Glutamatergic neuron (in vitro differentiated cells): Measurements from ENCODE around the gene C4orf50. TPM values are rescaled to one million over a fixed set of nuclear protein-coding genes. Genes with fewer than 3 reads are reported as not detected.

Experiments
- DNase-seq: peaks from one replicate; pipeline ENCODE4 v3.0.0; 2022
- H3K27ac Mint-ChIP-seq: one replicate; pipeline ENCODE4 v1.8.0; 2020; ENCODE audit warnings: mild to moderate bottlenecking, mixed read lengths, inconsistent platforms; ENCODE audit not compliant: unreplicated experiment
- H3K27me3 Mint-ChIP-seq: one replicate; pipeline ENCODE4 v1.8.0; 2020; ENCODE audit warnings: mild to moderate bottlenecking, moderate library complexity, mixed read lengths, inconsistent platforms; ENCODE audit not compliant: unreplicated experiment
- H3K36me3 Mint-ChIP-seq: one replicate; pipeline ENCODE4 v1.8.0; 2020; ENCODE audit warnings: mild to moderate bottlenecking, mixed read lengths, inconsistent platforms; ENCODE audit not compliant: unreplicated experiment
- H3K4me1 Mint-ChIP-seq: one replicate; pipeline ENCODE4 v1.8.0; 2020; ENCODE audit warnings: mild to moderate bottlenecking, low read depth, mixed read lengths, inconsistent platforms; ENCODE audit not compliant: unreplicated experiment
- H3K4me3 Mint-ChIP-seq: one replicate; pipeline ENCODE4 v1.8.0; 2020; ENCODE audit warnings: mild to moderate bottlenecking, mixed read lengths, inconsistent platforms; ENCODE audit not compliant: unreplicated experiment
- H3K9me3 Mint-ChIP-seq: one replicate; pipeline ENCODE4 v1.8.0; 2020; ENCODE audit warnings: mild to moderate bottlenecking, moderate library complexity, mixed read lengths, inconsistent platforms; ENCODE audit not compliant: unreplicated experiment
- CTCF ChIP-seq: fragments of 200-600 bp; sonication (generic); IDR thresholded peaks from one replicate; pipeline ENCODE4 v1.5.0; 2021; ENCODE audit not compliant: partially characterized antibody, unreplicated experiment
- total RNA-seq: library from RNA; stranded (reverse); fragmentation: NEBNext Ultra II Directional; extraction: Animal tissue kit (Norgen Biotek cat#: 25700); gene quantifications from one replicate; pipeline ENCODE4 v1.2.1, GENCODE V29; 2021; ENCODE audit not compliant: unreplicated experiment

Gene C4orf50
- total RNA-seq, 1 donor from 2014 or later, result 0.56 TPM

- H3K27ac Mint-ChIP-seq, result no peak overlapping the region
- H3K4me1 Mint-ChIP-seq, result peaks cover 62% of the 10 kb centered on the region
- DNase-seq, result no peak
- no peaks in the 10 kb centered on the region for H3K36me3 Mint-ChIP-seq
- H3K27me3 Mint-ChIP-seq, result peaks cover 15% of the 10 kb centered on the region
- H3K4me3 Mint-ChIP-seq, result no peak overlapping the region
- peaks cover 13% of the 10 kb centered on the region for H3K9me3 Mint-ChIP-seq
- TF ChIP-seq CTCF, result no peak
These were observed 93.6 kb downstream of the C4orf50 start for GRCh38 chr4:5924461-5925125.

- DNase-seq, result no peak
- Mint-ChIP-seq H3K27me3 (peaks cover 12% of the 10 kb centered on the region), H3K36me3 (no peaks in the 10 kb centered on the region), H3K4me3 (no peak overlapping the region), H3K9me3 (peaks cover 12% of the 10 kb centered on the region), H3K27ac (peak overlapping the region; percentile 15), H3K4me1 (peaks cover 49% of the 10 kb centered on the region)
- TF ChIP-seq CTCF, result no peak
These were observed 94.9 kb downstream of the C4orf50 start for GRCh38 chr4:5923376-5923775.

GRCh38 chr4:5922556-5922955, 95.7 kb downstream of the C4orf50 start:
- TF ChIP-seq CTCF, result no peak
- Mint-ChIP-seq H3K27ac (no peak overlapping the region), H3K36me3 (no peaks in the 10 kb centered on the region), H3K4me1 (peaks cover 41% of the 10 kb centered on the region), H3K4me3 (peak overlapping the region; percentile 10), H3K9me3 (peaks cover 10% of the 10 kb centered on the region), H3K27me3 (peaks cover 9% of the 10 kb centered on the region)
- no peak for DNase-seq

- Mint-ChIP-seq H3K4me3 (peak overlapping the region; percentile 57), H3K9me3 (peaks cover 7% of the 10 kb centered on the region), H3K27me3 (peaks cover 8% of the 10 kb centered on the region), H3K4me1 (peaks cover 35% of the 10 kb centered on the region), H3K27ac (peak overlapping the region; percentile 64), H3K36me3 (no peaks in the 10 kb centered on the region)
- TF ChIP-seq CTCF, result no peak
- no peak for DNase-seq
These were observed 96.2 kb downstream of the C4orf50 start for GRCh38 chr4:5921981-5922380.

- DNase-seq, result no peak
- Mint-ChIP-seq H3K27ac (peak overlapping the region; percentile 64), H3K36me3 (no peaks in the 10 kb centered on the region), H3K4me1 (peaks cover 32% of the 10 kb centered on the region), H3K9me3 (peaks cover 7% of the 10 kb centered on the region), H3K27me3 (peaks cover 5% of the 10 kb centered on the region), H3K4me3 (peak overlapping the region; percentile 57)
- no peak for TF ChIP-seq CTCF
These were observed 96.9 kb downstream of the C4orf50 start for GRCh38 chr4:5921101-5921980.
